Pancreas (tissue), 10 donors: ENCODE data around the gene KATNAL1. TPM values are rescaled to one million over a fixed set of nuclear protein-coding genes. Genes with fewer than 3 reads are reported as not detected.

Experiments used
- ATAC-seq, 4 donors: fragments of 200-7000 bp; cut with Tn5 transposase; one replicate each; pipeline versions ENCODE4 v1.8.0 to v1.9.1; 2020; ENCODE audit warnings: mild to moderate bottlenecking in 4 of 4, moderate library complexity in 4 of 4
- DNase-seq, 6 donors: peaks; one replicate each; pipeline ENCODE4 v3.0.0-alpha.2; 2020
- FAIRE-seq: peaks from 2 replicates; lab custom pipeline; 2012; peaks lifted over from hg19 to GRCh38; lab: Jason Lieb, UNC
- H3K27ac ChIP-seq, 4 donors: fragments of 200-600 bp; sonication (generic); 1 replicate in 3 of 4; 2 replicates in 1 of 4; pipeline versions ENCODE4 v1.5.0 to v1.8.0; 2020
- H3K27me3 ChIP-seq, 4 donors: fragments of 200-600 bp; one replicate each; pipeline ENCODE4 v1.8.0; 2021
- H3K36me3 ChIP-seq, 3 donors: fragments of 200-600 bp; sonication (generic) in 1 of 3; one replicate each; pipeline versions ENCODE4 v1.5.0 to v1.8.0; 2020 to 2021
- H3K4me1 ChIP-seq, 3 donors: fragments of 200-600 bp; one replicate each; pipeline ENCODE4 v1.8.0; 2021
- H3K4me3 ChIP-seq, 4 donors: fragments of 200-600 bp; sonication (generic) in 2 of 4; one replicate each; pipeline versions ENCODE4 v1.5.0 to v1.8.0; 2020 to 2021
- H3K9me3 ChIP-seq, 4 donors: fragments of 200-600 bp; one replicate each; pipeline ENCODE4 v1.8.0; 2021
- WGBS, 2 donors: extraction: QIAGEN DNeasy Blood & Tissue Kit; methylation state at CpG; one replicate each; pipeline ENCODE4 v1.1.7; 2013; 5-methylcytosine and 5-hydroxymethylcytosine counted together
- intact Hi-C, 3 donors: fragments of 100-400 bp; cut with DNase I; formaldehyde crosslinking; loops; one replicate each; pipeline versions ENCODE4 v1.11.1 to v1.14.2; 2022
- polyA plus RNA-seq, 2 donors: library from polyadenylated mRNA; stranded (reverse); fragments of 200-250 nt; gene quantifications; one replicate each; pipeline ENCODE4 v1.2.3, GENCODE V29; 2013
- total RNA-seq, 6 donors: library from RNA; stranded (reverse); fragmentation: NEBNext Ultra II Directional in 4 of 6; extraction: Animal tissue kit (Norgen Biotek cat#: 25700) in 4 of 6; gene quantifications; one replicate each; pipeline versions ENCODE4 v1.2.1 to v1.2.4, GENCODE V29; 2021 to 2023
- TF ChIP-seq, protein P1 (sequence below), 4 donors: fragments of 200-600 bp; sonication (generic) in 3 of 4; IDR thresholded peaks; one replicate each; pipeline versions ENCODE4 v1.5.0 to v1.8.0; 2021; ENCODE audit warnings: antibody characterized with exemption in 4 of 4
- donor health status: healthy with polysubstance abuse.
- donor health status: DM: no; HTN: no; CAD: no; lungs with moderate emphysema.
- donor health status: DM: no; HTN: no; CAD: no.
- donor health status: control.
- donor health status: control.
- donor health status: Bipolar disorder and iron deficiency.
- donor health status: DM: yes; HTN: yes; CAD: no.
- donor health status: DM: no; HTN: no; CAD: no.
- donor health status: DM: no; HTN: no; CAD: no.
- donor health status: DM: yes; HTN: yes; CAD: no.

KATNAL1 gene
- total and polyA plus RNA-seq, 8 donors: 1.1 to 9.3 (median 2.6) TPM

GRCh38 chr13:30153545-30154426, 153.6 kb downstream of the KATNAL1 start:
- no peaks in the 10 kb centered on the region for H3K36me3 ChIP-seq
- ATAC-seq (no peak), DNase-seq (no peak), FAIRE-seq (no peak)
- H3K4me1 ChIP-seq: no peaks in the 10 kb centered on the region
- H3K9me3 ChIP-seq: no peaks in the 10 kb centered on the region
- intact Hi-C loops: no loop called here
- H3K4me3 ChIP-seq: no peak overlapping the region
- TF ChIP-seq, protein P1, sequence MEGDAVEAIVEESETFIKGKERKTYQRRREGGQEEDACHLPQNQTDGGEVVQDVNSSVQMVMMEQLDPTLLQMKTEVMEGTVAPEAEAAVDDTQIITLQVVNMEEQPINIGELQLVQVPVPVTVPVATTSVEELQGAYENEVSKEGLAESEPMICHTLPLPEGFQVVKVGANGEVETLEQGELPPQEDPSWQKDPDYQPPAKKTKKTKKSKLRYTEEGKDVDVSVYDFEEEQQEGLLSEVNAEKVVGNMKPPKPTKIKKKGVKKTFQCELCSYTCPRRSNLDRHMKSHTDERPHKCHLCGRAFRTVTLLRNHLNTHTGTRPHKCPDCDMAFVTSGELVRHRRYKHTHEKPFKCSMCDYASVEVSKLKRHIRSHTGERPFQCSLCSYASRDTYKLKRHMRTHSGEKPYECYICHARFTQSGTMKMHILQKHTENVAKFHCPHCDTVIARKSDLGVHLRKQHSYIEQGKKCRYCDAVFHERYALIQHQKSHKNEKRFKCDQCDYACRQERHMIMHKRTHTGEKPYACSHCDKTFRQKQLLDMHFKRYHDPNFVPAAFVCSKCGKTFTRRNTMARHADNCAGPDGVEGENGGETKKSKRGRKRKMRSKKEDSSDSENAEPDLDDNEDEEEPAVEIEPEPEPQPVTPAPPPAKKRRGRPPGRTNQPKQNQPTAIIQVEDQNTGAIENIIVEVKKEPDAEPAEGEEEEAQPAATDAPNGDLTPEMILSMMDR (IDR thresholded peaks at IDR 0.05): no peak
- WGBS, 2 donors: 47 to 51% methylated on average over 35 of the region's 35 CpGs
- peaks cover 0 to 5% (median 0%) of the 10 kb centered on the region in 4 donors for H3K27me3 ChIP-seq
- no peak overlapping the region for H3K27ac ChIP-seq

Other genes starting within 250 kb of the KATNAL1 start
- not detected for gene UBE2L5, start 114.9 kb upstream of the KATNAL1 start, total RNA-seq
- gene UBE2L5, start 114.9 kb upstream of the KATNAL1 start, polyA plus RNA-seq: under 1 TPM in 1 of 2 donors, not detected in 1; 0.02 TPM
- 100 to 1,000 TPM in 1 of 6 donors, 10 to 100 TPM in 5; 53.5 to 116 (median 75.7) TPM for gene HMGB1, start 158.4 kb upstream of the KATNAL1 start, total RNA-seq
- 100 to 1,000 TPM; 101 to 196 TPM for gene HMGB1, start 158.4 kb upstream of the KATNAL1 start, polyA plus RNA-seq